ENCODE results near the gene SLC43A3.

SLC43A3 gene

DNA sequence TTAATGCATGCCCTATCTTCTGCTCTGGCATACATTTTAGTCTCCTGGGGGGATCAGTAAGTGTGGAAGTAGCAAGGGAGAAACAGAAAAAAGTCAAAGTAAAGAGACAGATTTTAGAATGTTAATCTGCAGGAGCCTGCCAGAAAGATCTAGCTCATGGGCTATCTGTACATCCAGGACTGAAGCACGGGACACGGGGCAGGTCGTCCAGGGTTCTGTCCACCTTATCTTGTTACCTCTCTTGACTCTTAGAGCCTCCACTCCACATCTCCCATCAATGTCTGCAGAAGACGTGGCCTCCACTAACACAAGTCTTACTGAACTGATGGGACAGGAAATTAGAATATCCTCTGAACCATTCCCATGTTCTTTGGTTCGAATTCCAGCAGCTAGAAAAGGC lies 1.7 kb upstream of the SLC43A3 start:
- Histone ChIP-seq H3K9ac (ENCODE audit: low read depth, low read length, poor library complexity) (no peak overlapping the region), H2BK15ac (ENCODE audit: low read length) (no peak overlapping the region), H3K4me2 (ENCODE audit: insufficient read depth, low read length, poor library complexity, severe bottlenecking) (no peak overlapping the region), H3K23ac (ENCODE audit: low read depth, low read length, poor library complexity) (no peak overlapping the region), H2BK120ac (ENCODE audit: low read depth, low read length) (no peak overlapping the region), H3K14ac (ENCODE audit: low read length) (no peak overlapping the region), H3K18ac (ENCODE audit: low read length) (no peak overlapping the region), H3K4me3 (ENCODE audit: low read length in 2 of 2) (no peak overlapping the region), H4K91ac (ENCODE audit: low read depth, low read length, poor library complexity) (no peak overlapping the region), H4K8ac (ENCODE audit: low read depth, low read length) (no peak overlapping the region), H2BK5ac (ENCODE audit: low read length) (no peak overlapping the region), H3K9me3 (replicated peaks in 1 of 2; ENCODE audit: control insufficient read depth in 2 of 2, insufficient read depth in 1 of 2, low read depth in 1 of 2, low read length in 2 of 2) (no peaks in the 10 kb centered on the region), H3K79me1 (ENCODE audit: low read depth, low read length) (no peaks in the 10 kb centered on the region), H3K27me3 (ENCODE audit: control insufficient read depth in 3 of 3, insufficient read depth in 3 of 3, low read depth in 1 of 3, low read length in 3 of 3) (peaks cover 0 to 4% (median 0%) of the 10 kb centered on the region in 3 experiments), H3K4ac (ENCODE audit: low read length) (no peak overlapping the region), H2AK5ac (ENCODE audit: low read depth, low read length) (no peak overlapping the region), H2BK12ac (ENCODE audit: low read length) (no peak overlapping the region), H3K36me3 (replicated peaks in 1 of 2; ENCODE audit: control insufficient read depth in 2 of 2, insufficient read depth in 2 of 2, low read length in 2 of 2) (peaks cover 2 to 21% of the 10 kb centered on the region in 2 donors), H2AFZ (ENCODE audit: low read length) (no peak overlapping the region), H3K27ac (replicated peaks; ENCODE audit: low read length) (no peak overlapping the region), H3K4me1 (ENCODE audit: control insufficient read depth in 2 of 2, insufficient read depth in 1 of 2, low read depth in 1 of 2, low read length in 2 of 2) (peaks cover 9 to 11% of the 10 kb centered on the region in 2 donors)
- DNase-seq (ENCODE audit: low spot score) = no peak
- WGBS, 2 donors (ENCODE audit: extremely low coverage in 2 of 2, insufficient read length in 2 of 2, insufficient replicate concordance in 1 of 2) = no CpG with 5 or more reads among the region's 5 CpGs

DNA sequence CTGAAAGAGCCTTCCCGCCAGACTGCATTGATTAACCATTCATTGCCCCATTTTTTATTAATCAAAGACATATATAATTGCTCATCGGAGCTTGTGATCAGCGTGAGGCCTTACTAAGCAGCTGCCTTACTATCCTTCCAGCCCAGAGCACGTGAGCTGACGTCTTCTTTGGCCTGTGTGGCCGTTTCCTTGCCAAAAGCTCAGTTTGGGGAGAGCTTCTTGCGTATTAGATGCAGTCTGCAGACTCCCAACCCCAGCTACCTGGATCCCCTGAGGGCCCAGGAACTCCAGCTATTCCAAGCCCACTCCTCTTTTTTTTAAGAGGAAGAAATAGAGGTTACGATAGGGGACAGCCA lies 784 bp upstream of the SLC43A3 start:
- H3K27ac ChIP-seq (replicated peaks; ENCODE audit: low read length) = no peak overlapping the region

DNA sequence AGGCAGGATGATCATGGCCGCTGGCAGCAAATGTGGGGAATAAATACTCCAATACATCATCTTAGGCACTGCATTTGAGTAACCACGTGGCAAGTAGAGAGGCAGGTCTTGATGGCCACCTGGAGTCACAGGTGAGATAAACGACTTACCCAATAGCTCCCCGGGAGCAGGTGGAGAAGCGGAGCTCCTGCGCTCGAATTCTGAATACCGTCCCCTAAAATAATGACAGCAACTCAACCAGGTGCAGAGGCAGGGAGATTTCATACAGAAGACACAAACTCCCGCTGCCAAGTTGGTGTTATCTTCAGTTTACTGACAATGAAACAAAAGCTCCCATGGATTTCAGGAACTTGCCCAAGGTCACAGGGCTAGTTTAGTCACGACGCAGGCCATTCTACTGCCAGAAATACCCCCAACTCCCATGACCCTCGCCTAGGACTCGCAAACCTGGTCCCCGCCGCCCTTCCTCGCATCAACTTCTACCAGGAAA lies 437 bp downstream of the SLC43A3 start:
- Histone ChIP-seq H3K4me2 (ENCODE audit: insufficient read depth, low read length, poor library complexity, severe bottlenecking) (peak overlapping the region; percentile 85), H3K4me1 (ENCODE audit: control insufficient read depth in 2 of 2, insufficient read depth in 1 of 2, low read depth in 1 of 2, low read length in 2 of 2) (peaks cover 9 to 10% of the 10 kb centered on the region in 2 donors), H3K27me3 (ENCODE audit: control insufficient read depth in 3 of 3, insufficient read depth in 3 of 3, low read depth in 1 of 3, low read length in 3 of 3) (peaks cover 0 to 4% (median 0%) of the 10 kb centered on the region in 3 experiments), H3K18ac (ENCODE audit: low read length) (peak overlapping the region; percentile 93), H3K4me3 (ENCODE audit: low read length in 2 of 2) (peak overlapping the region; percentile 55 to 78), H2BK12ac (ENCODE audit: low read length) (no peak overlapping the region), H2BK120ac (ENCODE audit: low read depth, low read length) (no peak overlapping the region), H2AK5ac (ENCODE audit: low read depth, low read length) (no peak overlapping the region), H2BK5ac (ENCODE audit: low read length) (no peak overlapping the region), H3K27ac (replicated peaks; ENCODE audit: low read length) (no peak overlapping the region), H3K4ac (ENCODE audit: low read length) (no peak overlapping the region), H3K9me3 (replicated peaks in 1 of 2; ENCODE audit: control insufficient read depth in 2 of 2, insufficient read depth in 1 of 2, low read depth in 1 of 2, low read length in 2 of 2) (no peaks in the 10 kb centered on the region), H2AFZ (ENCODE audit: low read length) (peak overlapping the region; percentile 98), H3K9ac (ENCODE audit: low read depth, low read length, poor library complexity) (peak overlapping the region; percentile 47), H4K8ac (ENCODE audit: low read depth, low read length) (no peak overlapping the region), H2BK15ac (ENCODE audit: low read length) (no peak overlapping the region), H4K91ac (ENCODE audit: low read depth, low read length, poor library complexity) (no peak overlapping the region), H3K14ac (ENCODE audit: low read length) (peak overlapping the region; percentile 17), H3K23ac (ENCODE audit: low read depth, low read length, poor library complexity) (no peak overlapping the region), H3K79me1 (ENCODE audit: low read depth, low read length) (no peaks in the 10 kb centered on the region), H3K36me3 (replicated peaks in 1 of 2; ENCODE audit: control insufficient read depth in 2 of 2, insufficient read depth in 2 of 2, low read length in 2 of 2) (peaks cover 2 to 27% of the 10 kb centered on the region in 2 donors)
- WGBS, 2 donors (ENCODE audit: extremely low coverage in 2 of 2, insufficient read length in 2 of 2, insufficient replicate concordance in 1 of 2) = no CpG with 5 or more reads among the region's 16 CpGs
- DNase-seq (ENCODE audit: low spot score) = no peak

More for the DNA sequence above, 784 bp upstream of the SLC43A3 start:
- H3K27me3 ChIP-seq (ENCODE audit: control insufficient read depth in 3 of 3, insufficient read depth in 3 of 3, low read depth in 1 of 3, low read length in 3 of 3) = peaks cover 0 to 4% (median 0%) of the 10 kb centered on the region in 3 experiments
- H2BK5ac ChIP-seq (ENCODE audit: low read length) = no peak overlapping the region
- no peak overlapping the region for H3K4me2 ChIP-seq (ENCODE audit: insufficient read depth, low read length, poor library complexity, severe bottlenecking)
- WGBS, 2 donors (ENCODE audit: extremely low coverage in 2 of 2, insufficient read length in 2 of 2, insufficient replicate concordance in 1 of 2) = no CpG with 5 or more reads among the region's 8 CpGs
- H3K79me1 ChIP-seq (ENCODE audit: low read depth, low read length) = no peaks in the 10 kb centered on the region
- H3K14ac ChIP-seq (ENCODE audit: low read length) = no peak overlapping the region
- H4K91ac ChIP-seq (ENCODE audit: low read depth, low read length, poor library complexity) = no peak overlapping the region
- H2BK12ac ChIP-seq (ENCODE audit: low read length) = no peak overlapping the region
- no peak overlapping the region for H3K18ac ChIP-seq (ENCODE audit: low read length)
- H4K8ac ChIP-seq (ENCODE audit: low read depth, low read length) = no peak overlapping the region
- no peak for DNase-seq (ENCODE audit: low spot score)
- no peak overlapping the region for H3K23ac ChIP-seq (ENCODE audit: low read depth, low read length, poor library complexity)
- no peak overlapping the region for H3K4me3 ChIP-seq (ENCODE audit: low read length in 2 of 2)
- peak overlapping the region; percentile 64 for H2AK5ac ChIP-seq (ENCODE audit: low read depth, low read length)
- H2AFZ ChIP-seq (ENCODE audit: low read length) = peak overlapping the region; percentile 98
- peaks cover 2 to 26% of the 10 kb centered on the region in 2 donors for H3K36me3 ChIP-seq (replicated peaks in 1 of 2; ENCODE audit: control insufficient read depth in 2 of 2, insufficient read depth in 2 of 2, low read length in 2 of 2)
- no peaks in the 10 kb centered on the region for H3K9me3 ChIP-seq (replicated peaks in 1 of 2; ENCODE audit: control insufficient read depth in 2 of 2, insufficient read depth in 1 of 2, low read depth in 1 of 2, low read length in 2 of 2)
- H2BK15ac ChIP-seq (ENCODE audit: low read length) = no peak overlapping the region
- H3K4ac ChIP-seq (ENCODE audit: low read length) = no peak overlapping the region
- H3K9ac ChIP-seq (ENCODE audit: low read depth, low read length, poor library complexity) = no peak overlapping the region
- H2BK120ac ChIP-seq (ENCODE audit: low read depth, low read length) = no peak overlapping the region
- H3K4me1 ChIP-seq (ENCODE audit: control insufficient read depth in 2 of 2, insufficient read depth in 1 of 2, low read depth in 1 of 2, low read length in 2 of 2) = peaks cover 9 to 11% of the 10 kb centered on the region in 2 donors

DNA sequence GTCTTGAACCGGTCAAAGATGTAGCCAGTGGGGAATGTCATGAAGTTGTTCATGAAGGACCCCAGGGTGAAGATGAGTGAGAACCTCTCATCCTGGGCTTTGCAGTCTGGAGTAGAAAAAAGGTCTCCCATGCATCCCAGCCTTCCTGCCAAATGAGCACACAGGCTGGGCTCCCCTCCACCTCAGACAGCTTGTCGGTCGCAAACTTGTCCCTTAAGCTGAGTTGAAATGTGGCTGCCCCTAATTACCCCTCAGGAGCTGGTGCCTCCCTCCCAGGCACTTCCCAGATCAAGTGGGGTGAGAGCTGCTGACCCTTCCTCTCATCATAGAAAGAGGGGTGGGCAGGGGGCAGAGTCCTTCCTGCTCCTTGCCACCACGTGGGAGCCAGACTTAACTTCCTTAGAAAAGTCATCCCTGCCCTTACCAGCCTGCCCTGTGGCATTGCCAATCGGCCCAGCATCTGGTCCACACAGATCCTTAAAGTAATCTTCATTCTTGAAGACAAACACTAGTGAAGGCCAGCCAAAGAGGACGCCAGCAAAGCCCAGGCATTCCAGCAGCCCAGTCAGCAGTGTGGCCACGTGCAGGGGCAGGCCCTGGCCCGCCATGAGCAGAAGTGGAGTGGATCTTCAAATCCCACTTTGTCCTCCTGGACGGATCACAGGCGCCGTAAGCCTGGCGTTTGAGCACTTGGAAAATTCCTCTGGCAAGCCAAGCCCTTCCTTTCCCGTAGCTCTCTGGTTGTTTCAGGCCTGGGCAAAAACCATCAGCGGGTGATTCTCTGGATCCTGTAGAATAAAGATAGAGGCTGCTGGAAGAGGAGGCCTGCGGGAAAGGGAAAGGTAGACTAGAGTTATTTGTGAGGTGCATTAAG lies 1.1 kb downstream of the SLC43A3 start:
- H3K4ac ChIP-seq (ENCODE audit: low read length) = no peak overlapping the region
- H3K23ac ChIP-seq (ENCODE audit: low read depth, low read length, poor library complexity) = no peak overlapping the region
- H2BK12ac ChIP-seq (ENCODE audit: low read length) = no peak overlapping the region
- H2BK15ac ChIP-seq (ENCODE audit: low read length) = no peak overlapping the region
- H3K4me2 ChIP-seq (ENCODE audit: insufficient read depth, low read length, poor library complexity, severe bottlenecking) = no peak overlapping the region
- no CpG with 5 or more reads among the region's 15 CpGs for WGBS, 2 donors (ENCODE audit: extremely low coverage in 2 of 2, insufficient read length in 2 of 2, insufficient replicate concordance in 1 of 2)
- H3K9ac ChIP-seq (ENCODE audit: low read depth, low read length, poor library complexity) = peak overlapping the region; percentile 14
- no peak overlapping the region for H2BK5ac ChIP-seq (ENCODE audit: low read length)
- H2AK5ac ChIP-seq (ENCODE audit: low read depth, low read length) = peak overlapping the region; percentile 26
- peaks cover 0 to 4% (median 0%) of the 10 kb centered on the region in 3 experiments for H3K27me3 ChIP-seq (ENCODE audit: control insufficient read depth in 3 of 3, insufficient read depth in 3 of 3, low read depth in 1 of 3, low read length in 3 of 3)
- DNase-seq (ENCODE audit: low spot score) = no peak
- no peaks in the 10 kb centered on the region for H3K79me1 ChIP-seq (ENCODE audit: low read depth, low read length)
- H3K4me3 ChIP-seq (ENCODE audit: low read length in 2 of 2) = peak overlapping the region in 1 of 2 donors; percentile 55
- H3K18ac ChIP-seq (ENCODE audit: low read length) = no peak overlapping the region
- H4K8ac ChIP-seq (ENCODE audit: low read depth, low read length) = no peak overlapping the region
- peaks cover 2 to 31% of the 10 kb centered on the region in 2 donors for H3K36me3 ChIP-seq (replicated peaks in 1 of 2; ENCODE audit: control insufficient read depth in 2 of 2, insufficient read depth in 2 of 2, low read length in 2 of 2)
- no peak overlapping the region for H3K27ac ChIP-seq (replicated peaks; ENCODE audit: low read length)
- no peak overlapping the region for H4K91ac ChIP-seq (ENCODE audit: low read depth, low read length, poor library complexity)
- peaks cover 9 to 10% of the 10 kb centered on the region in 2 donors for H3K4me1 ChIP-seq (ENCODE audit: control insufficient read depth in 2 of 2, insufficient read depth in 1 of 2, low read depth in 1 of 2, low read length in 2 of 2)
- H2BK120ac ChIP-seq (ENCODE audit: low read depth, low read length) = no peak overlapping the region
- no peak overlapping the region for H3K14ac ChIP-seq (ENCODE audit: low read length)
- no peaks in the 10 kb centered on the region for H3K9me3 ChIP-seq (replicated peaks in 1 of 2; ENCODE audit: control insufficient read depth in 2 of 2, insufficient read depth in 1 of 2, low read depth in 1 of 2, low read length in 2 of 2)
- no peak overlapping the region for H2AFZ ChIP-seq (ENCODE audit: low read length)
